Activated CD8-positive, alpha-beta memory T cell treated with anti-CD3 and anti-CD28 coated beads, Interleukin-2, amount 50 U/mL, for 1 hour (primary cell): ENCODE results near the gene RPS17.
"Not testable (repeated sequence)": the region's sequence is repeated elsewhere in the genome, so short reads cannot be mapped to it uniquely, and the experiment has no call there.

ENCODE experiments used
- DNase-seq: peaks from one replicate; pipeline ENCODE4 v3.0.0-alpha.2; 2020; ENCODE audit errors: extremely low read depth

The RPS17 gene

DNA sequence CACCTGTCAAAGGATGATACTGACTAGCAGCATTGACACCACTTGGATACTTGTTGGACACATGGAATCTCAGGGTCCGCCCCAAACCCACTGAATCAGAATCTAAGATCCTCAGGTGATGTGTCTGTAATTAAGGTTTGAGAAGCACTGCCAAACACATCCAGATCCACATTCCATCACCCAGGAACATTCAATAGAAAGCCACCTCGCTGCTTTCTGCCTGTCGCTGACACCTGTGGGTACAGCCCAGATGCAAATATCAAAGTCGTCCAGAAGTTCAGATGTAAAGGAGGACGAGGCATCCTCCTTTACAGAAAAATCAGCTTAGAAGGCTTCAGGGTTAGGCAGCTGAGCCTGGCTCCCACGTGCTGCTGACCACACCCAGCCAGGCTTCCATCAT lies 5.2 kb upstream of the RPS17 start:
- no peak for DNase-seq

GRCh38 chr15:82545002-82545401 lies 4.7 kb upstream of the RPS17 start:
- DNase-seq = no peak

GRCh38 chr15:82544431-82544830 lies 4.2 kb upstream of the RPS17 start:
- DNase-seq = no peak

DNA sequence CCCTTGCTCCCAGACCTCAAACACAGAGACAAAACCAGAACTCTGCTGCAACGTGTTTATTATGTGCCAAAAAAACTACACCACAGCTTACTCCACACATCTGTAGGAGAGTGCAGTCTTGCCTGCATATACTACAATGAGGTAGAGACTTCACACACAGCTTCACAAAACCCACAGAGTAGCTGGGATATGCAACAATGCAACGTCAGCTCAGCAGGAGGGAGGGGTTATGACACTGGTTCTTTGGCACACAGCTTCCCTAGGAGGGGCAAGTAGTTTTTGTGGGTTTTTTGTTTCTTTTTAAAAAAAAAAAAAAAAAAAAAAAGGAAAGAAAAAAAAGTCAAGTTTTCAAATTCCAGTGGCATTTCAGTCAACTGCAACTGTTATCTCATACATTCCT lies 2.9 kb upstream of the RPS17 start:
- no peak for DNase-seq

- DNase-seq = no peak
These were observed 751 bp upstream of the RPS17 start for GRCh38 chr15:82540984-82541431.

DNA sequence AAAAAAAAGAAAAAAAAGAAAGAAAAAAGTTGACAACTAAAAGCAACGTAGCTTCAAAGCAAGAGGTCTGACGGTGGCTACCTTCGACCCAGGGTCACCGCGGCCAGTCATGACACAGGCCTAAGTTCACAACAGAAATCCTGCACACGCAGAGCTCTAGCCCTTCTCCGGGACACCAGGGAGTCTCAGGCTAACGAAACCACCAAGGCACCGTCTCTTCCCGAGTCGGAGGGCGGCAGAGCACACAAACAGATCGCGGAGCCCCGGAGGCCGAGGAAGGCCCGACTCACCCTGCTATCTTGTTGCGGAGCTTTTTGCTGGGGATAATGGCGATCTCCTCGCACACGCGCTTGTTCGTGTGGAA lies 584 bp downstream of the RPS17 start:
- DNase-seq = no peak

DNA sequence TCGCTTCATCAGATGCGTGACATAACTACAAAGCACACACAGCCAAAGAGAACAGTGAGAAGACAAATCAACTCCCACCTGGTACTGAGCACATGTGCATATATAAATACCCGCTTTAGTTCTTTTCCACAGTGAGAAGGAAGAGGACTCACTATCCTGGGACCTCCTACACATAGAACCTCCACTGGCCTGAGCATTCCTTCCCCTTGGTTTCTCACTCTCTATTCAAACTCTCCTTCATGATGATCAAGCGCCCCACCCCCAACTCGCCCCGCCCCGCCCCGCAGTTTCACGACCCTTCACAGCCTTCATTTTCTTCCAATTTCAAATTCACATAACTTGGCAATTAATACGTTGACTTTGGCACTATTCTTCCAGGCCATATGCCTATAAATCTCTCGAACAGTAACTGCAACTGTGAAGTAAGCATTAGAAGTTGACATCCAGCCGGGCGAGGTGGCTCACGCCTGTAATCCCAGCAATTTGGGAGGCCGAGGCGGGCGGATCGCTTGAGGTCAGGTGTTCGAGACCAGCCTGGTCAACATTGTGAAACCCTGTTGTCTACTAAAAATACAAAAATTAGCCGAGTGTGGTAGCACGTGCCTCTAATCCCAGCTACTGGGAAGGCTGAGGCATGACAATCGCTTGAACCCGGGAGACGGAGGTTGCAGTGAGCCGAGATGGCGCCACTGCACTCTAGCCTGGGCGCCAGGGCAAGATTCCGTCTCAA lies 1.1 kb downstream of the RPS17 start:
- DNase-seq = no peak

DNA sequence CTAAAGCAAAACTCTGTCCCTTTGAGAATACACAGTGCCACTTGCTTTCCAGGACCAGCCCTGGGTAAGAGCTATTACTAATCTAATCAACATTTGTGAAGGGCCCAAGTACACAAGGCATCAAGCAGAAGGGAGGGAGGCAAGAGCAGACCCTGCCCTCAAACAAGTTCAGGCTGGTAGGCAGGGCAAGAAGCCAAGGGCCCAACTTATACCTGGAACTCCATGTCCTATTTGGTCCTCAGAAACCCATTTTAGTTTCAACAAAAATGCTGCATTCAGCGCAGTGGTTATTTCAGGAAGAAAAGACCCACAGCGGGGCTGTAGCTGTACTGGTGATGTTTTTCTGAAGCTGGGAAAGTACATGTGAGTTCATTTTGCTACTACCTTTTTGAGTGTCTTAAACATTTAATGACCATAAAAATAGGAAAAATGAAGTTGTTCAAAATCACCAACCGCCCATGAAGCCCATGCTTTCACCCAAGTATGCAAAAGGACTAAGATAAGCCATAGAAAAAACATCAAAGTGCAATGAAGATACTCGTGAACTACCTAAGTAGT lies 2.8 kb downstream of the RPS17 start:
- DNase-seq = no peak

GRCh38 chr15:82536409-82537350 lies 3.6 kb downstream of the RPS17 start:
- no peak for DNase-seq

DNA sequence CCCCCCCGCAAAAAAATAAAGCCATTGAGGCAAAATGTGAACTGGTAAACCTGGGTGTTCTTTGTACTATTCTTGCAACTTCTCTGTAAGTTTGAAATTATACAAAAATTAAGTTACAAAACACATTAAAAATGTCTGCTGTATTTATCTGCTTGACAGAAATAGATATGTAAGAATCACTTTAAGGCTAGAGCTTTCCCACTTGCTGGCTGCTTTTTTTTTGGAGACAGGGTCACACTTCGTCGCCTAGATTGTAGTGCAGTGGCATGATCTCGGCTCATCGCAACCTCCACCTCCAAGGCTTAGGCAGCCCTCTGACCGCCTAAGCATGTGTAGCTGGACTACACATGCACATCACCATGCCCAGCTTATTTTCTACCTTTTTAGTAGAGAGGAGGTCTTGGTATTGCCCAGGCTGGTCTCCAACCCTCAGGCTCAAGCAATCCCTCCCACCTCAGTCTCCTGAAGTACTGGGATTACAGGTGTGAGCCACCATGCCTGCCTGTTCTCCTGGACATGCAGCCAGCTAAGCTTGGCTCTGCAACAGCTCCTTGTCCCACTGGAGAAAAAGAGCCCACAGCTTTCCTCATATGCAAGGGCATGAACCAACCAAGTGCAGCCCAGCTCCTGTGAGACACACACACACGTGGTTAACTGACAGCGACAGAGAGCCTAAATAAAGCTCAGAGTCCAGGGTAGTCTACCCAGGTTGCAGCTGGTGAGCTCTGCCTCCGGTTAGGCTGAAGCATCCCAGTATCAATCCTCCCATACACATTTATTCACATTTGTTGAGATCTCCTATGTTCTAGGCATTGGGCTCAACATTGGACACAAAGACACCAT lies 4.5 kb downstream of the RPS17 start:
- no peak for DNase-seq

GRCh38 chr15:82535151-82535550 lies 5.1 kb downstream of the RPS17 start:
- not testable (repeated sequence) for DNase-seq

GRCh38 chr15:82534457-82534861 lies 5.8 kb downstream of the RPS17 start:
- DNase-seq = not testable (repeated sequence)

DNA sequence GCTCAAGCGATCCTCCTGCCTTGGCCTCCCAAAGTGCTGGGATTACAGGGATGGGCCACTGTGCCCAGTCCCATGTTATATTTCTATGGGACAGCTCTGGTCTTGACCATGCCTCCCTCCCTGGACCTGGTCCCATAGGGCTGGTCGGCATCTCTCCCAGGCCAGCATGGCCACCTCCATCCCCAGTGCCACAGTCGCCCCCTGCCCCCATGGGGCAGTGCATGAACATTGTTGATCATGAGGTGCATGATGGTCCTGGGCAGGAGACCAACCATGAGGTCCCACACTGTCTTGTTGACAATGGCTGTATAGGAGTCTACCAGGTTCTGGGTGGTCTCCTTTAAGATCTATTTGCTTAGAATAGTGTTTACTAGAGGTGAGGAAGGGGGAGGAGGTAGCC lies 6.5 kb downstream of the RPS17 start:
- no peak for DNase-seq

DNA sequence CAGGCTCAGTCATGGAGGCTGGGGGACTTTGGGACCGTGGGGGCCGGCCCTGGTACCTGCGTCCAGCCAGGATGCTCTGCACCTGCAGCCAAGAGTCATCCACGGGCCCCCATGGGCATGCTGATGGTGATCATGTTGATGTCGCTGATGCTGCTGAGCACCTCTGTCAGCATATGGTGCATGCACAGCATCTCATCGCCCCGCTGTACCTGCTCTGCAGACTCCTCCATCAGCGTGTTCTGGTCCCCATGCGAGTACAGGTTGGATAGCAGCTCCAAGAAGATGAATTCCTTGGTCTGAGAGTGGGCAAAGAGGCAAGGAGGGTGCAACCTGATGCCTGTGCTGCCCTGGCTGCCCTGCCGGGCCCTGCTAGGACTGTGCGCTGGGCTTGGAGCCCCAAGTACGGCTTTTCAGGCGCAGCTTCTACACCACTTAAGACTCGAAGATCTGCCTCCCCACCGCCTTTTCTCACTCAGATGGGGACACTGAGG lies 7.2 kb downstream of the RPS17 start:
- no peak for DNase-seq

- DNase-seq = no peak
These were observed 7.8 kb downstream of the RPS17 start for GRCh38 chr15:82532383-82532990.

GRCh38 chr15:82531496-82532382 lies 8.5 kb downstream of the RPS17 start:
- DNase-seq = no peak

DNA sequence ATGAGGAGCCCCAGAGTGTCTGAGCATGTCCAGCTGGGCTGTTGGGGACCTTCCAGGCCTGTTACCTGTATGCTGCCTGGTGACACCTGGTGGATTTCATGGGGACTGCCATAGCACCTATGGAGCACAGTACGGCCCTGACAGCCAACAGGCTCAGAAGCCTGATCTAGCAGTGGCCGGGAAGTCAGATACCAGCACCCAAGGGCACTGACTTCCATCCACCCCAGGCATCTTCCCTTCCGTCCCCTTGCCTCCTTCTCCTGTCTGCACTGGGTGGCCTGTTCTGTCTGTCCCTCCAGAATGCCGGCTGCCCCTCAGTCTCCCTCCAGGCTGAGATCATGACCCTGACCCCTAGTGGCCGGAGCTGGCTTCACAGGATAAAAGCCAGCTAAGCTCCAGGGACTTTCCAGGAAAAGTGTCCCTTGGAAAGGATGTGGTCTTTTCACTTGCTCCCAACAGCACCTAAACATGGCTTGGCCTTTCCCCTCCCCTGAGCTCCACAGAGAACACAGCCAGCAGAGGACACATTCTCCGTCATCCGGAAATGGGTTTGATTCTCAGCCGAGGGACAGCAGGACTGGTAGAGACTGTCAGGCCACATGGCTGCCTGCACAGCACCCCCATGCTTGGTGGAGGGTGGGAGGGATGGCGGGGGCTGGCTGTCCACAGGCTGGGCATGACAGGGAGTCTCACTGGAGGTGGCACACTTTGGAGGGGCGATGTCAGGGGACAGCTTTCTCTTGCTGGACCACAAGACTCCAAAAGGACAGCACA lies 9.5 kb downstream of the RPS17 start:
- DNase-seq = peak; percentile 26

DNA sequence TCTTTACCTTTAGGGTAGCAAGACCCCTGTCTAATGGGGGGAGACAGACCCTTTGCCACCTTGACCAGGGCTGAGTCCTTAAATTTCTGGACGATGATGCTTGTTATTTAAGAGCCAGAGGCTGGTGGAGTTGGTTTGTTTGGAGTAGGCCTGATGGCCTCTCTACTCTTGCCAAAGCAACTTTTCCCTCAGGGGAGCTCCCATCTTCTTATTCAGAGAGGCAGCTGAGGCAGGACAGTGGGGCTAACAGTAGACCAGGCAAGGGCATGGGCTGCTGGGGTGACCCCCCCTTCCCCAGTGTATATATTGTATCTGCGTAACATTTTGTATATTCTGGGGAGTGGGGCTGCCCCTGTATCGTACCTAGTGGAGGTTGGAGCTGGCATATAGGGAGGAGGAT lies 10.3 kb downstream of the RPS17 start:
- no peak for DNase-seq

- not testable (repeated sequence) for DNase-seq
These were observed 26.7 kb downstream of the RPS17 start for GRCh38 chr15:82513587-82513986.
